Measurements from ENCODE around the gene HEBP1.

HEBP1 gene

GRCh38 chr12:12987421-12987820 is 12.6 kb downstream of the HEBP1 start:
- DNase-seq: no peak

GRCh38 chr12:12986775-12987331 is 13.2 kb downstream of the HEBP1 start:
- DNase-seq: no peak

- DNase-seq: no peak
These were observed 14.2 kb downstream of the HEBP1 start for GRCh38 chr12:12985817-12986408.

- no peak for DNase-seq
These were observed 15.9 kb downstream of the HEBP1 start for GRCh38 chr12:12984149-12984548.

GRCh38 chr12:12983420-12984035 is 16.5 kb downstream of the HEBP1 start:
- no peak for DNase-seq

GRCh38 chr12:12982331-12982730 is 17.7 kb downstream of the HEBP1 start:
- DNase-seq: no peak

- no peak for DNase-seq
These were observed 20.3 kb downstream of the HEBP1 start for GRCh38 chr12:12979731-12980259.

- DNase-seq: no peak
These were observed 20.9 kb downstream of the HEBP1 start for GRCh38 chr12:12979126-12979525.

- DNase-seq: no peak
These were observed 22.8 kb downstream of the HEBP1 start for GRCh38 chr12:12977231-12977630.

- no peak for DNase-seq
These were observed 23.7 kb downstream of the HEBP1 start for GRCh38 chr12:12976366-12976765.

GRCh38 chr12:12975322-12976077 is 24.6 kb downstream of the HEBP1 start:
- no peak for DNase-seq

GRCh38 chr12:12974211-12974610 is 25.9 kb downstream of the HEBP1 start:
- DNase-seq: no peak

- DNase-seq: no peak
These were observed 27.0 kb downstream of the HEBP1 start for GRCh38 chr12:12973019-12973418.

GRCh38 chr12:12965836-12966235 is 34.2 kb downstream of the HEBP1 start:
- no peak for DNase-seq

GRCh38 chr12:12964255-12964654 is 35.8 kb downstream of the HEBP1 start:
- DNase-seq: no peak

- no peak for DNase-seq
These were observed 39.3 kb downstream of the HEBP1 start for GRCh38 chr12:12960639-12961209.

GRCh38 chr12:12958886-12959285 is 41.2 kb downstream of the HEBP1 start:
- no peak for DNase-seq

- no peak for DNase-seq
These were observed 45.0 kb downstream of the HEBP1 start for GRCh38 chr12:12954878-12955625.

GRCh38 chr12:12954356-12954755 is 45.7 kb downstream of the HEBP1 start:
- DNase-seq: no peak

- no peak for DNase-seq
These were observed 48.0 kb downstream of the HEBP1 start, which contains the start of gene GPRC5D for GRCh38 chr12:12952036-12952435. GPRC5D (minus strand) TSS chr12:12952170; CDS start chr12:12950384, 1,786 bp downstream.

- DNase-seq: no peak
These were observed 48.6 kb downstream of the HEBP1 start for GRCh38 chr12:12951504-12951903.

GRCh38 chr12:12947902-12948301 is 52.2 kb downstream of the HEBP1 start:
- DNase-seq: no peak
